ENCODE data around the gene BDH1. TPM values are rescaled to one million over a fixed set of nuclear protein-coding genes. Genes with fewer than 3 reads are reported as not detected.

BDH1 gene
- polyA plus RNA-seq, 1 donor from 2014 or later: 12.9 TPM

GRCh38 chr3:197514786-197515355 is 40.9 kb downstream of the BDH1 start:
- Histone ChIP-seq H2AFZ (ENCODE audit: low read depth, low read length) (no peak overlapping the region), H3K27me3 (ENCODE audit: insufficient read depth, low read depth, low read length) (no peaks in the 10 kb centered on the region), H4K20me1 (ENCODE audit: insufficient read depth) (no peaks in the 10 kb centered on the region), H3K4me2 (ENCODE audit: low read length) (no peak overlapping the region), H3F3A (ENCODE audit: insufficient read depth, low read length, poor library complexity, severe bottlenecking) (no peaks in the 10 kb centered on the region), H3K9me3 (ENCODE audit: low read length) (no peaks in the 10 kb centered on the region), H3K36me3 (ENCODE audit: insufficient read depth, low read length) (no peaks in the 10 kb centered on the region), H3K27ac (ENCODE audit: low read length) (no peak overlapping the region), H3K4me3 (ENCODE audit: low read length) (no peak overlapping the region), H3K9ac (ENCODE audit: low read length) (no peak overlapping the region), H3K79me2 (replicated peaks; ENCODE audit: insufficient read depth, low read length) (no peaks in the 10 kb centered on the region), H3K9me2 (ENCODE audit: insufficient read depth, low read length) (no peaks in the 10 kb centered on the region)
- no peak for TF ChIP-seq REST (IDR thresholded peaks at IDR 0.05; ENCODE audit: borderline replicate concordance)
- no peak for TF ChIP-seq MXI1 (conservative IDR thresholded peaks at IDR 0.05; ENCODE audit: poor library complexity, severe bottlenecking)
- TF ChIP-seq TAF1 (IDR thresholded peaks at IDR 0.05; ENCODE audit: low read depth): no peak
- no peak for TF ChIP-seq CTCF (IDR thresholded peaks at IDR 0.05; ENCODE audit: poor library complexity, severe bottlenecking)
- TF ChIP-seq POLR2AphosphoS5 (IDR thresholded peaks at IDR 0.05): no peak
- TF ChIP-seq EP300 (conservative IDR thresholded peaks at IDR 0.05; ENCODE audit: poor library complexity, severe bottlenecking): no peak
- TF ChIP-seq RAD21 (conservative IDR thresholded peaks at IDR 0.05): no peak
- no peak for TF ChIP-seq EZH2 (IDR thresholded peaks at IDR 0.05; ENCODE audit: borderline replicate concordance, insufficient read depth, low read length, poor library complexity, severe bottlenecking)

GRCh38 chr3:197513953-197514785 is 41.6 kb downstream of the BDH1 start:
- no peak overlapping the region for H2AFZ ChIP-seq (ENCODE audit: low read depth, low read length)
- H3K9me2 ChIP-seq (ENCODE audit: insufficient read depth, low read length): no peaks in the 10 kb centered on the region
- no peaks in the 10 kb centered on the region for H4K20me1 ChIP-seq (ENCODE audit: insufficient read depth)
- no peak overlapping the region for H3K27ac ChIP-seq (ENCODE audit: low read length)
- H3K79me2 ChIP-seq (replicated peaks; ENCODE audit: insufficient read depth, low read length): no peaks in the 10 kb centered on the region
- no peak overlapping the region for H3K4me3 ChIP-seq (ENCODE audit: low read length)
- H3K9me3 ChIP-seq (ENCODE audit: low read length): no peaks in the 10 kb centered on the region
- no peak overlapping the region for H3K9ac ChIP-seq (ENCODE audit: low read length)
- TF ChIP-seq POLR2AphosphoS5 (IDR thresholded peaks at IDR 0.05) (no peak), MXI1 (conservative IDR thresholded peaks at IDR 0.05; ENCODE audit: poor library complexity, severe bottlenecking) (no peak), EZH2 (IDR thresholded peaks at IDR 0.05; ENCODE audit: borderline replicate concordance, insufficient read depth, low read length, poor library complexity, severe bottlenecking) (no peak)
- no peaks in the 10 kb centered on the region for H3F3A ChIP-seq (ENCODE audit: insufficient read depth, low read length, poor library complexity, severe bottlenecking)
- H3K36me3 ChIP-seq (ENCODE audit: insufficient read depth, low read length): no peaks in the 10 kb centered on the region
- no peaks in the 10 kb centered on the region for H3K27me3 ChIP-seq (ENCODE audit: insufficient read depth, low read depth, low read length)
- no peak overlapping the region for H3K4me2 ChIP-seq (ENCODE audit: low read length)
